GM12872 (cell line): Measurements from ENCODE around the gene FLAD1.

Source experiments
- TF ChIP-seq, protein P1 (sequence below): IDR thresholded peaks from 3 replicates; pipeline ENCODE4 v1.5.1; 2011; ENCODE audit warnings: low read depth, mild to moderate bottlenecking, low read length, moderate library complexity; ENCODE audit not compliant: insufficient read depth

The FLAD1 gene

DNA sequence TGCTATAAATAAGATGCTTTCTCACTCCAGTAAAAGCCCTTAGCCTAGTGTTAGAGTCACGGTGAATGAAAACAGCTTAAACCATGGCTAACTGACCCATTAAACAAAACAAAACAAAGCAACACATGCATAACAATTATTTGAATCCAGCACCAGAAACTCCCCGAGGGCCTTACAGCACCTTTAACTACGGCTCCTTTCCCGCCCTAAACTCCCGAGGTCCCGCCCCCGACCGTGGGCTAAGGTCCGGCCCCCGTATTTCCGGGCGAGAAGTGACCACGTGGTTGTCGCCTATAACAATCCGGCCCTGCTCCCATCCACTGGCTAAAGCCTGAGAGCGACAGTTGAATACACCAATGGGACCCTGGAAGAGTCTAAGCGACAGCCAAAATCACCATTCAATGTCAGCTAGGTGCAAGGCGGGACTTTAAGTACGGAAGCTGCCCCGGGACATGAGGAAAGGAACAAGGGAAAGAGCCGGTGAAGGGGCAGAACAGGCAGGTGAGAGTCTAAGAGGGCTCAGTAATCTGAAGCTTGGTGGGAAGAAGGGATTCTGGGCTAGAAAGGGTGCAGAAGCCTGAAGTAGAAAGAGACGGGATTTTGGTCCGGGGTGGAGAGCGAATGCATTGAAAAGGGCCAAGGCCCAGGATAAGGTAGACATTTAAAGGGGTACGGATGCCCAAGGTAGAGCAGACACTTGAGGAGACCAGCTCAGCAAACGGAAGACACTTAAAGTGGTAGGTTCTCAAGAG, at the start of gene FLAD1:
FLAD1 (plus strand) TSS at position 448 of the 752 bp plus-strand sequence. CDS start 351 bp downstream, outside the sequence.
- TF ChIP-seq, protein P1, sequence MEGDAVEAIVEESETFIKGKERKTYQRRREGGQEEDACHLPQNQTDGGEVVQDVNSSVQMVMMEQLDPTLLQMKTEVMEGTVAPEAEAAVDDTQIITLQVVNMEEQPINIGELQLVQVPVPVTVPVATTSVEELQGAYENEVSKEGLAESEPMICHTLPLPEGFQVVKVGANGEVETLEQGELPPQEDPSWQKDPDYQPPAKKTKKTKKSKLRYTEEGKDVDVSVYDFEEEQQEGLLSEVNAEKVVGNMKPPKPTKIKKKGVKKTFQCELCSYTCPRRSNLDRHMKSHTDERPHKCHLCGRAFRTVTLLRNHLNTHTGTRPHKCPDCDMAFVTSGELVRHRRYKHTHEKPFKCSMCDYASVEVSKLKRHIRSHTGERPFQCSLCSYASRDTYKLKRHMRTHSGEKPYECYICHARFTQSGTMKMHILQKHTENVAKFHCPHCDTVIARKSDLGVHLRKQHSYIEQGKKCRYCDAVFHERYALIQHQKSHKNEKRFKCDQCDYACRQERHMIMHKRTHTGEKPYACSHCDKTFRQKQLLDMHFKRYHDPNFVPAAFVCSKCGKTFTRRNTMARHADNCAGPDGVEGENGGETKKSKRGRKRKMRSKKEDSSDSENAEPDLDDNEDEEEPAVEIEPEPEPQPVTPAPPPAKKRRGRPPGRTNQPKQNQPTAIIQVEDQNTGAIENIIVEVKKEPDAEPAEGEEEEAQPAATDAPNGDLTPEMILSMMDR: no peak

- TF ChIP-seq, protein P1: no peak
These were observed 48.7 kb upstream of the FLAD1 start for GRCh38 chr1:154934358-154934948.

DNA sequence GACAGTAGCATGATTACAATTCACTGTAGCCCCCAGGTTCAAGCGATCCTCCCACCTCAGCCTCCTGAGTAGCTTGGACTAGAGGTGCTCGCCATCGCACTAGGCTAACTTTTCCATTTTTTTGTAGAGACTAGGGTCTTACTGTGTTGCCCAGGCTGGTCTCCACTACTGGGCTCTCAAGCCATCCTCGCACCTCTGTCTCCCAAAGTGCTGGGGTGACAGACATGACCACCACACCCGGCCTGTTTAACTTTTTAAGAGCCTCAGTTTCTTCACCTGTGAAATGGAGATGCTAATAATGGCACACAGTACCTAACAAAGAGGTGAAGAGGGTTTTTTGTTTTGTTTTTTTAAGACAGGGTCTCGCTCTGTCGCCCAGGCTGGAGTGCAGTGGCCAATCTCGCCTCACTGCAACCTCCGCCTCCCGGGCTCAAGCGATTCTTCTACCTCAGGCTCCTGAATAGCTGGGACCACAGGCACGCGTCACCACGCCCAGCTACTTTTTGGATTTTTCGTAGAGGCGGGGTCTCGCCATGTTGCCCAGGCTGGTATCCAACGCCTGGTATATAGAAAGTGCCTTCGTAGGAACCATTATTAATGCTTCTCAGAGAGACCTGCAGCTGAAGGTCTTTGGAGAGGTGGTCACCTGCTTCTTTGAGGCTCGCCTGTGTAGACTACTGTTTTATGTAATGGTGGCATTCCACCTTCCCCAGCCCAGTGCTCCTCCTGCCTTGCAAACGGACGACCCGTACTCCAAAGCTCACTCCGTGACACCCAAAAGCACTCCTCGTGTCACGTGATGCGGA, 47.2 kb upstream of the FLAD1 start:
- TF ChIP-seq, protein P1: no peak

- TF ChIP-seq, protein P1: peak; percentile 38; the same call in 2 of the 3 replicates
These were observed 46.5 kb upstream of the FLAD1 start, which contains the start of gene PMVK for GRCh38 chr1:154936555-154937084. Gene PMVK (minus strand): TSS chr1:154936719. CDS start chr1:154936685, 34 bp downstream.

DNA sequence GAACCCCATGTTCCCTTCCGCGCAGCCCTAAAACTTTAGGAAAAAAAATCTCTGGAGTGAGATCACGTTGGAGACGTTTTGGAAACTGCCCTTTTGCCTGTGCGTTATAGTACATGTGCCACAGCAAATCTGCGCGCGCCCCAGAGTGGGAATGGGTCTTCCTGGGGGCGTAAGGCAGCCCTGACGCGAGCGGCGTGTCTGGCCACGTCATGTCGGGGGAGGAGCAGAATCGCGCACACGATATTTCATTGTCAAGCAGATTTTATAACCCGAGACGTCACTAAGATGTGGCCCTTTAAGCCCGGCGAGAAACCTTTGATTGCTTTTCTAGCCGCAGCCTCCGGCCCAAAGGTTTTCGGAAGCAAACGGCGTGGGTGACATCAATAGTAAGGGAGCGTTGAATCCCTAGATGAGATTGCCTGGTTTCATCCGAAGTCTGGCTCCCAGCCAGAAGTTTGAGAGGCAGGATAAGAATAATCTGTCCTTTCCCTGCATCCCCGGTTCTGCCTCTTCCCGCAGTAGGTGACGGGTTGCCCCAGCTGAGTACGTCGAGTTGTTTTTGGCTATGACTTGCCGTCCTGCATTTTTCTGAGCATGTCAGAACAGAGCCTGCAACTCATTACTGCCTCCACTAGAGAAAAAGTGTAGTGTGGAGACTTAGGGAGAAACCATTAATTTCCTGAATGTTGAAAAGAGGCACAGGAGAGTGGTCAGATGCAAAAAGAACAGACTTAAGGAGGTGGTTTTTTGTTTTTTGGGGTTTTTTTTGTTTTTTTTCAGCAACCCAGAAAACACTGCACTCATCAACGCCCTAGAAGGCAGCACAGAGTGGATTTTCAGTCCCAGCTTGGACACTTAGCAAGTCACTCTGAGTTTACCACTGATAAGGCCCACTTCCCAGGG, 45.8 kb upstream of the FLAD1 start:
- TF ChIP-seq, protein P1: peak; percentile 41; the same call in 2 of the 3 replicates

DNA sequence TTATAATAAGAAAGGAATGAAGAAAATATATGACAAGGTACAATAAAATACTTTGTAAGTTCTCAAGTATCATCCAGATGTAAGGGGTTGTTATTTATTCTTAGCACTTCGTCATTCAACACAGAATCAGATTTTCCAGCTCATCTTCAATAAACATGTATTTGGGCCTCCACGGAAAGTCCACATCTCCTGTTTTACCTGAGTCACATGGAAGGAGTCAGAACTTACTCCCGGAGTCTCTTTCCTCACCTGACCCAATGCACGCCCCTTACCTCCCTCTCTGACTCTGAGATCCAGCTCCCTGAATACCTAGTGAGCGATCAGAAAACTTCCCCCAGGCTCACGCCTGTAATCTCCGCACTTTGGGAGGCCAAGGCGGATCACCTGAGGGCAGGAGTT, 45.2 kb upstream of the FLAD1 start:
- TF ChIP-seq, protein P1: no peak
